Naive thymus-derived CD4-positive, alpha-beta T cell (primary cell): ENCODE results near the gene PRG3. TPM values are rescaled to one million over a fixed set of nuclear protein-coding genes. Genes with fewer than 3 reads are reported as not detected.

Source experiments
- ATAC-seq: fragments of 150-1000 bp; cut with Tn5 transposase; 2 replicates; pipeline ENCODE4 v1.10.0; 2021; ENCODE audit warnings: mild to moderate bottlenecking, moderate library complexity
- CTCF ChIA-PET: fragments of 350-600 bp; sonication (Branson Sonifier 250); formaldehyde crosslinking; loops from one replicate; lab custom pipeline; 2021; ENCODE audit warnings: antibody characterized with exemption; lab: Charles Lee
- POLR2A ChIA-PET: fragments of 350-600 bp; sonication (Branson Sonifier 250); formaldehyde crosslinking; loops from one replicate; lab custom pipeline; 2021; ENCODE audit warnings: antibody characterized with exemption, inconsistent platforms; lab: Charles Lee
- DNase-seq, 9 donors: peaks; one replicate each; pipeline versions ENCODE4 v3.0.0 to v3.0.0-alpha.2; 2020 to 2022; ENCODE audit warnings: mixed read lengths in 1 of 9
- H3K27ac ChIP-seq: one replicate; pipeline ENCODE4 v1.7.0; 2013; ENCODE audit warnings: mild to moderate bottlenecking, low read depth, low read length, moderate library complexity
- H3K27me3 ChIP-seq, 2 donors: one replicate each; pipeline ENCODE4 v1.7.0; 2013; ENCODE audit warnings: low read length in 2 of 2, mild to moderate bottlenecking in 2 of 2, moderate library complexity in 2 of 2; ENCODE audit not compliant: control insufficient read depth in 2 of 2, insufficient read depth in 2 of 2
- H3K36me3 ChIP-seq, 3 experiments: 1 replicate in 2 of 3; 2 replicates in 1 of 3; pipeline ENCODE4 v1.7.0; 2013; ENCODE audit warnings: low read length in 3 of 3, mild to moderate bottlenecking in 3 of 3, moderate library complexity in 1 of 3; ENCODE audit not compliant: insufficient read depth in 3 of 3, control insufficient read depth in 2 of 3
- H3K4me1 ChIP-seq, 2 donors: one replicate each; pipeline ENCODE4 v1.7.0; 2013; ENCODE audit warnings: low read length in 2 of 2, mild to moderate bottlenecking in 2 of 2, moderate library complexity in 1 of 2; ENCODE audit not compliant: control insufficient read depth in 2 of 2, insufficient read depth in 2 of 2
- H3K4me3 ChIP-seq: 2 replicates; pipeline ENCODE4 v1.7.0; 2013; ENCODE audit warnings: mild to moderate bottlenecking, low read length
- H3K9me3 ChIP-seq, 3 experiments: 1 replicate in 2 of 3; 2 replicates in 1 of 3; pipeline ENCODE4 v1.7.0; 2013; ENCODE audit warnings: low read length in 3 of 3; ENCODE audit not compliant: control insufficient read depth in 2 of 3
- H3K27ac Mint-ChIP-seq, 9 donors: one replicate each; pipeline ENCODE4 v1.8.0; 2020 to 2022; ENCODE audit warnings: mixed read lengths in 9 of 9, mild to moderate bottlenecking in 8 of 9, moderate library complexity in 5 of 9, inconsistent platforms in 2 of 9
- H3K27me3 Mint-ChIP-seq, 5 donors: one replicate each; pipeline ENCODE4 v1.8.0; 2021 to 2022; ENCODE audit warnings: mixed read lengths in 5 of 5, mild to moderate bottlenecking in 1 of 5
- H3K36me3 Mint-ChIP-seq, 5 donors: one replicate each; pipeline ENCODE4 v1.8.0; 2020 to 2022; ENCODE audit warnings: mixed read lengths in 5 of 5, mild to moderate bottlenecking in 3 of 5, inconsistent platforms in 1 of 5
- H3K4me1 Mint-ChIP-seq, 7 donors: one replicate each; pipeline ENCODE4 v1.8.0; 2020 to 2022; ENCODE audit warnings: mixed read lengths in 7 of 7, mild to moderate bottlenecking in 3 of 7, inconsistent platforms in 1 of 7
- H3K4me3 Mint-ChIP-seq, 10 donors: one replicate each; pipeline ENCODE4 v1.8.0; 2020 to 2022; ENCODE audit warnings: mild to moderate bottlenecking in 10 of 10, mixed read lengths in 10 of 10, moderate library complexity in 6 of 10, inconsistent platforms in 2 of 10
- H3K9me3 Mint-ChIP-seq, 11 donors: one replicate each; pipeline ENCODE4 v1.8.0; 2020 to 2022; ENCODE audit warnings: mixed read lengths in 11 of 11, mild to moderate bottlenecking in 4 of 11, inconsistent platforms in 1 of 11, moderate library complexity in 1 of 11
- intact Hi-C, 2 donors: fragments of 100-400 bp; cut with micrococcal nuclease; formaldehyde crosslinking; loops; one replicate each; pipeline ENCODE4 v1.15.1; 2023
- polyA plus RNA-seq, 2 donors: library from polyadenylated mRNA; unstranded; fragments of 300-500 nt; fragmentation: Illumina TruSeq; gene quantifications; one replicate each; pipeline ENCODE4 v1.2.3, GENCODE V29; 2021
- total RNA-seq, 6 experiments: library from RNA in 5 of 6; stranded (reverse) in 5 of 6; gene quantifications; 1 replicate in 5 of 6; 2 replicates in 1 of 6; pipeline ENCODE4 v1.2.3 and lab custom pipeline; 2021 to 2026

The PRG3 gene
- total and polyA plus RNA-seq, 7 experiments from 2014 or later: not detected

- no peaks in the 10 kb centered on the region for H3K27me3 ChIP-seq
- H3K9me3 ChIP-seq: no peaks in the 10 kb centered on the region
- H3K27me3 Mint-ChIP-seq: no peaks in the 10 kb centered on the region
- no peaks in the 10 kb centered on the region for H3K9me3 Mint-ChIP-seq
- ChIA-PET POLR2A (no interaction called here), CTCF (interaction anchor here (0.9 kb wide), 1 partner anchor 1194 kb away, joined by 3 read pairs; no protein-coding TSS in a partner anchor)
- intact Hi-C loops: no loop called here
- no peak overlapping the region for H3K27ac Mint-ChIP-seq
- no peak overlapping the region for H3K27ac ChIP-seq
- peaks cover 21 to 53% (median 43%) of the 10 kb centered on the region in 5 donors for H3K36me3 Mint-ChIP-seq
- H3K4me1 Mint-ChIP-seq: peaks cover 28 to 69% (median 48%) of the 10 kb centered on the region in 7 donors
- H3K4me1 ChIP-seq: peaks cover 15 to 18% of the 10 kb centered on the region in 2 donors
- no peak overlapping the region for H3K4me3 Mint-ChIP-seq
- no peak for ATAC-seq
- no peak for DNase-seq
- peaks cover 23 to 69% (median 36%) of the 10 kb centered on the region in 3 experiments for H3K36me3 ChIP-seq
- no peak overlapping the region for H3K4me3 ChIP-seq
These were observed 50.9 kb downstream of the PRG3 start for GRCh38 chr11:57330029-57330428.

- H3K27ac Mint-ChIP-seq: peak overlapping the region in 7 of 9 donors; percentile 22 to 98 (median 76)
- Histone ChIP-seq H3K4me1 (peaks cover 8 to 14% of the 10 kb centered on the region in 2 donors), H3K36me3 (peaks cover 23 to 62% (median 36%) of the 10 kb centered on the region in 3 experiments), H3K9me3 (no peaks in the 10 kb centered on the region), H3K27me3 (no peaks in the 10 kb centered on the region), H3K27ac (no peak overlapping the region), H3K4me3 (no peak overlapping the region)
- ChIA-PET POLR2A (no interaction called here), CTCF (no interaction called here)
- peak overlapping the region in 4 of 10 donors; percentile 25 to 95 (median 68) for H3K4me3 Mint-ChIP-seq
- no peak for DNase-seq
- H3K9me3 Mint-ChIP-seq: no peaks in the 10 kb centered on the region
- peaks cover 17 to 55% (median 39%) of the 10 kb centered on the region in 7 donors for H3K4me1 Mint-ChIP-seq
- no peak for ATAC-seq
- peaks cover 21 to 49% (median 43%) of the 10 kb centered on the region in 5 donors for H3K36me3 Mint-ChIP-seq
- intact Hi-C loops: loop anchor here (5.0 to 10.0 kb wide), 3 partner anchors 237 to 1817 kb away; partner anchors contain the start of genes FAM111A (in 1 of the 2) and UBE2L6 (in 1 of the 2)
- no peaks in the 10 kb centered on the region for H3K27me3 Mint-ChIP-seq
These were observed 53.2 kb downstream of the PRG3 start for GRCh38 chr11:57327721-57328120.

Other genes starting within 250 kb of the PRG3 start
- gene LRRC55, start 199.2 kb downstream of the PRG3 start, total RNA-seq: not detected
- gene LRRC55, start 199.2 kb downstream of the PRG3 start, polyA plus RNA-seq: not detected
- gene APLNR, start 143.9 kb downstream of the PRG3 start, total RNA-seq: not detected
- not detected for gene APLNR, start 143.9 kb downstream of the PRG3 start, polyA plus RNA-seq
- 10 to 100 TPM; 11.2 to 22.0 (median 15.9) TPM for gene TNKS1BP1, start 56.2 kb downstream of the PRG3 start, total RNA-seq
- 1 to 10 TPM; 2.8 to 7.5 TPM for gene TNKS1BP1, start 56.2 kb downstream of the PRG3 start, polyA plus RNA-seq
- gene SSRP1, start 45.3 kb downstream of the PRG3 start, total RNA-seq: 100 to 1,000 TPM in 1 of 5 experiments, 10 to 100 TPM in 4; 46.9 to 146 (median 70.1) TPM
- 10 to 100 TPM; 34.3 to 48.9 TPM for gene SSRP1, start 45.3 kb downstream of the PRG3 start, polyA plus RNA-seq
- not detected for gene P2RX3, start 42.8 kb downstream of the PRG3 start, total RNA-seq
- not detected for gene P2RX3, start 42.8 kb downstream of the PRG3 start, polyA plus RNA-seq
- gene PRG2, start 9.5 kb upstream of the PRG3 start, total RNA-seq: 1 to 10 TPM in 1 of 5 experiments, under 1 TPM in 2, not detected in 2; 0.44 to 1.7 (median 0.48) TPM
- not detected for gene PRG2, start 9.5 kb upstream of the PRG3 start, polyA plus RNA-seq
- 10 to 100 TPM; 10.5 to 67.9 (median 12.2) TPM for gene SLC43A3, start 46.0 kb upstream of the PRG3 start, total RNA-seq
- gene SLC43A3, start 46.0 kb upstream of the PRG3 start, polyA plus RNA-seq: 10 to 100 TPM; 10.0 to 16.7 TPM
- under 1 TPM in 3 of 5 experiments, not detected in 2; 0.19 to 0.47 (median 0.27) TPM for gene RTN4RL2, start 79.4 kb upstream of the PRG3 start, total RNA-seq
- gene RTN4RL2, start 79.4 kb upstream of the PRG3 start, polyA plus RNA-seq: under 1 TPM; 0.08 to 0.44 TPM
- gene SLC43A1, start 134.6 kb upstream of the PRG3 start, total RNA-seq: 10 to 100 TPM; 10.1 to 19.2 (median 16.3) TPM
- 10 to 100 TPM; 12.7 to 15.4 TPM for gene SLC43A1, start 134.6 kb upstream of the PRG3 start, polyA plus RNA-seq
- 10 to 100 TPM; 23.7 to 52.8 (median 34.7) TPM for gene TIMM10, start 149.6 kb upstream of the PRG3 start, total RNA-seq
- 10 to 100 TPM; 76.5 to 79.4 TPM for gene TIMM10, start 149.6 kb upstream of the PRG3 start, polyA plus RNA-seq
- gene SMTNL1, start 156.4 kb upstream of the PRG3 start, total RNA-seq: not detected
- gene SMTNL1, start 156.4 kb upstream of the PRG3 start, polyA plus RNA-seq: under 1 TPM; 0.28 to 0.44 TPM
- 100 to 1,000 TPM in 1 of 5 experiments, 10 to 100 TPM in 4; 51.1 to 326 (median 64.2) TPM for gene UBE2L6, start 186.5 kb upstream of the PRG3 start, total RNA-seq
- 100 to 1,000 TPM; 236 to 238 TPM for gene UBE2L6, start 186.5 kb upstream of the PRG3 start, polyA plus RNA-seq
- 1 to 10 TPM in 1 of 5 experiments, under 1 TPM in 2, not detected in 2; 0.21 to 3.7 (median 0.97) TPM for gene SERPING1, start 216.5 kb upstream of the PRG3 start, total RNA-seq
- gene SERPING1, start 216.5 kb upstream of the PRG3 start, polyA plus RNA-seq: not detected